ENCODE data around the gene EHD1.
A peak's percentile ranks its signal among the peaks of the same experiment; 100 is the strongest.

EHD1 gene

DNA sequence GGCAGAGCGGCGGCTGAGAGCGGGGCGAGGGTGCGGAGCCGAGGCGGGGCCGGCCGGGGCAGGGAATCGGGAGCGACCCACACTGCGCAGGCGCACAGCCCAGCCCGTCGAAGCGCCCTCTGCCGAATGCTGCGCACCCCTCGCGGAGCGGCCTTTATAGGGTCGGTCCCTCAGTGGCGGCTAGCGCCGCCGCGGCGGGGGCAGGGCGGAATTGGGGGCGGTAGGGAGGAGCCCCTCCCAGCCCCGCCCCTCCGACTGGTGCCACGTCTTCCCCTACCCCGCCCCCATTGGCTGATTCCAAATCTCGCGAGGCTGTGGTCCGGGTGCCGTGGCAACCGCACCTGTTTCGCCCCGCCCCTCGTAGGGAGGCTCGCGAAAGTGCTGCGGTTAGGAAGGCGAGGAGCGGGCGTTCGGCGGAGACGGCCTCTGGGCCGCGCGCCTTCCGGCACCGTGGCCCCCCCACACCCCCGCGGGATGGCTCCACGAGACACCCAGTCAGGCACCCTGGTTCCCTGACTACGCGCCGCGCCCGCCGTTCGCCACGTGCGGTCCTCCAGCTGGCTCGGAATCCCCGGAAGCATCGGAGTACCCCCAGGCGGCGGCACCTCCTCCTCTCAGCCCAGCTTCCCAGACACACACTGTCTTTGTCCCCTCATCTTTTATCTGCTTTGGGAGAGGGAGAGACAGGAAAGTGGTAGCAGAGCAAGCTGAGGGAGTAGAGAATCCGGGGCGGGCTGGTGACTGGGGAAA, at the start of gene EHD1:
Gene EHD1 (minus strand): TSS at position 128 of the 750 bp plus-strand sequence. CDS start 157 bp downstream, outside the sequence.
- DNase-seq (ENCODE audit: low read depth in 4 of 4, low spot score in 1 of 4): peak; percentile 98 to 99 (median 99)

DNA sequence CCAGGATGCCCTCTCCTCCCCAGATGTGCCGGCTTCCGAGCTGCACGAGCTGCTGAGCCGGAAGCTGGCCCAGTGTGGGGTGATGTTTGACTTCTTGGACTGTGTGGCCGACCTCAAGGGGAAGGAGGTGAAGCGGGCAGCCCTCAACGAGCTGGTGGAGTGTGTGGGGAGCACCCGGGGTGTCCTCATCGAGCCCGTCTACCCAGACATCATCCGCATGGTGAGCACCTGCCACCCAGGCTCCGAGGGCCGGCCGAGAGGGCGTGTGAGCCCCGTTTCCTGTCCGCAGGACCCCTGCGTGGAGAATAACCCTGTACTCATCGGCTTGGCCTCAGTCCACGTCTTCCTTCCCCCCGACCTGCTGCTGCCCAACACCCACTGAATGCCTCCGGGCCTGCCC, 48.3 kb upstream of the EHD1 start:
- DNase-seq (ENCODE audit: low read depth in 4 of 4, low spot score in 1 of 4): no peak

DNA sequence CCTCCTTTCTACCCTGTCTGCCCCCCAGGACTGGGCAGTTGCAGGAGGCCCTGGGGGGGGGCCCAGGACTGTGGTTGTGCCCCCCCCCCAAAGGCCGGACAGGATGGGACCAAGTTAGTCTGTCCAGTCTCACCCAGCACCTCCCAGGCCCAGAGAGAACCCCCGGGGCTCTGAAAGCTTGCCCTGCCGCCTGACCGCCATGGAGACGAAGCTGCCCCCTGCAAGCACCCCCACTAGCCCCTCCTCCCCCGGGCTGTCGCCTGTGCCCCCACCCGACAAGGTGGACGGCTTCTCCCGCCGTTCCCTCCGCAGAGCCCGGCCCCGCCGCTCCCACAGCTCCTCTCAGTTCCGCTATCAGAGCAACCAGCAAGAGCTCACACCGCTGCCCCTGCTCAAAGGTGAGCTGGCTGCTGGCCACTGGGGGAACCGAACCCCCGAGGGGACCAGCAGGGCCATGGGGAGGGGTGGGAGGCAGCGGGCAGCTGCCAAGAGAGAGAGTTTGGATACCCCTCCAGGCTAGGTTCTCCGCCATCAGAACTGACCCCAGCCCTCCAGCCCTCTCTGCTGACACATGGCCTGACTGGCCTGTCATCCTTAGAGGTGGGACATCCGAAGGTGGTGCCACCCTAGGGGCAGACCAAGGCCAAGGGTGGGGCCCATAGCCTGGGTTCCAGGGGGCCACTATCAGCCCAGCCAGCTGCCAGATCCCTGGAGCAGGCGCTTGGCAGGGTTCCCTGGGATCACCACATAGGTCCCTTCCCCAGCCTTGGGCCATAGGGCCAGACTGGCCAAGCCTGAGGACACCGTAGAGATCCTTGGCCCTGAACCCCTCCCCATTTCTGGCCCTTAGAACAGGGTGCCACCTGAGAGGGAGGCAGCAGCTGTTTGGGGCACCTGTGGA, 47.4 kb upstream of the EHD1 start:
- DNase-seq (ENCODE audit: low read depth in 4 of 4, low spot score in 1 of 4): no peak

DNA sequence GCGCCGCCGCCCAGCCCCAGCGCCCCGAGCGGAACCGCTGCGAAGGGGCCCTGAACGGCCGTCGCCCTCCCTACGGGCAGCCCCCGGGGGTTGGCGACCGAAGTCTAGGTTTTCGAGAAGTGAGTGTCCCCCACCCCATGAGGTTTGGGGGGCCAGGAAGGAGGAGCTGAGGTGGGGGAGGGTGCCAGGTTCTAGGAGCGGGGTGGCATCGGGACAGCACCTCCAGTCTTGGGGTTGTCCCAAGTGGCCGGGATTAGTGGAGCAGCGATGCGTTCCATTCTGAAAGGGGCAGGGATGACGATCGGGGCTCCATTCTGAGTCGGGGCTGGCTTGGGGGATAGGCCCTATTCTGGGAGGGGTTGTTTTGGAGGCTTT, 46.5 kb upstream of the EHD1 start:
- DNase-seq (ENCODE audit: low read depth in 4 of 4, low spot score in 1 of 4): no peak

DNA sequence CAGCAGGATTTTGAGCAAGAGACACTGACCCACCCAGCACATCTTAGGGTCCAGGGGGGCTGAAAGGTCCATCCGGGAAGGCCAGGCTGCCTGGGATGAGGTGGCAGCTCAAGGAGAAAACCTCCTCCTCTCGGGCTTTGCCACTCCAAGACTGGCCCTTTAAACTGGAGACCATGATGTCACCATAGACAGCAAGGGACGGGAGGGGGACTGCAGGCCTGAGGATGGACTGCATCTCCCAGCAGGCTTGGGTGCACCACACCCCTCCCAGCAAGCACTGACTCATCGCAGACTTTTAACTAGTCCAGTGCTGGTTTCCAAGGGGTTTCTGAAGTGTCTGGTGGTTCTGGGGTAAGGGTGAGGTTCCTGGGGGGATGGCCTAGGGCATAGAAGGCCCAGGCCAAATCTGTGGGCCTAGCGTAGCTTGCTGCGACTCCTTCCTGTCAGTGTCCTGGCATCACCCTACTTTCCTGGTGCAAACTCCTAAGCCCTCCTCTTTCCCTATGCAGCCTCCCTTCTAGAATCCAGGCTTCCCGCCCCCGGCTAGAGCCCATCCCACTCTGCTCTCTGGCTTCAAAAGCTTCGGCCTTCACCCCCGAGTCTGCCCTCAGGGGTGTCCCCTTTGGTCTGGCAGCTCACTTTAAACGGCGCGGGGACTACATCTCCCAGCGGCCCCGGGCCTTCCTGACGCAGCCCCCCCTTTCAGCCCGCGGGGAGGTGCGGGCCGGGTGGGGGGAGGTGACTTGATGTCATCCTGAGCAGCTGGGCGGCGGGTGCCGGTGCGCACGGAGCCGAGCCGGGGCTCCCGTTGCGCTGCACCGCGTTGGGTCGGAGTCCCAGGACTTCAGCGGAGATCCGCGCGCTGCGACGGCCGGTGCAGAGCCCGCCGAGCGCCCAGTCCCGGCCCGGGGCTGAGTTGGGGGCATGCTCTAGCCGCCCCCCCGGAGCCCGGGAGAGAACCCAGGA, 45.8 kb upstream of the EHD1 start, which contains the start of gene PPP2R5B:
Gene PPP2R5B (plus strand): TSS at position 746 of the 966 bp plus-strand sequence. CDS start 1,046 bp downstream, outside the sequence.
- peak; percentile 74 to 84 (median 80) for DNase-seq (ENCODE audit: low read depth in 4 of 4, low spot score in 1 of 4)

DNA sequence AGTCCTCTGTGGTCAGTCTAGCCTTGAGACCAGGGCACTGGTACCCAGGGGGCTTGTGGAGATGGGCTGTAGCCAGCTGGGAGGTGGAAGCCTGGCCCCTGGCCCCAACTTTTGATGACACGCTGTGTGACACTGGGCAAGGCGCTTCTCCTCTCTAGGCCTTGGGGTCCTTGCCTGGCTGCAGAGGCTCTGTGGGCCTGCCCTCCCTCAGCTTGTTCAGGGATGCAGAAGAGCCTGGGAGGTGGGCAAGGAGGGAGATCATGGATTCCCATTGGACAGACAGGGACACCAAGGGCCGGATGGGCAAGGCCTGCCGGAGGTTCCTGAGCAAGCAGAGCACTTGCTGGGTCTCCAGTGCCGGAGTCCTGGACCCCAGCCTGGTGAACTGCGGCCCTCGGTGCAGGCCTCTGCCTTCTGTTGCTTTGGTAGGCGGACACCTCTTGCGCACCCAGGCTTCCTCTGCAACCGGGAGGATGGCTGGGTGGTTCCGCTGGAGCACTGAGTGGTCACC, 44.8 kb upstream of the EHD1 start:
- DNase-seq (ENCODE audit: low read depth in 4 of 4, low spot score in 1 of 4): no peak

DNA sequence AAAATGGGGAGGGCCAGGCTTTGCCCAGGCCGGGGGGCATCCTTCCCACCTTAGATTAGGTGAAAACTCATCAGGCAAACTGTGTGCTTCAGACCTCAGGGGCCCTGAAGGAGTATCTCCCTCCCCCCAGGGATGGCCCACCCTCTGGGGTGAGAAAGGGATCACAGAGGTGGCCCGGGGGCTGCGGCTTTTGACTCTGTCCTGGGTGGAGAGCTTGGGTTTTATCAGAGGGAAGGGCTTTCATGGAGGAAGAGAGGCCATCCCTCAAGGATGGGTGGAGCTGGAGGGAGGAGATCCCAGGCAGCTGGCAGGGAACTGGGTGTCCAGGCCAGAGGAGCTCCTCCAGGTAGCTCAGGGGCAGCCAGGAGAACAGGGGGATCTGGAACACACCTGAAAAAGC, 43.0 kb upstream of the EHD1 start:
- no peak for DNase-seq (ENCODE audit: low read depth in 4 of 4, low spot score in 1 of 4)

DNA sequence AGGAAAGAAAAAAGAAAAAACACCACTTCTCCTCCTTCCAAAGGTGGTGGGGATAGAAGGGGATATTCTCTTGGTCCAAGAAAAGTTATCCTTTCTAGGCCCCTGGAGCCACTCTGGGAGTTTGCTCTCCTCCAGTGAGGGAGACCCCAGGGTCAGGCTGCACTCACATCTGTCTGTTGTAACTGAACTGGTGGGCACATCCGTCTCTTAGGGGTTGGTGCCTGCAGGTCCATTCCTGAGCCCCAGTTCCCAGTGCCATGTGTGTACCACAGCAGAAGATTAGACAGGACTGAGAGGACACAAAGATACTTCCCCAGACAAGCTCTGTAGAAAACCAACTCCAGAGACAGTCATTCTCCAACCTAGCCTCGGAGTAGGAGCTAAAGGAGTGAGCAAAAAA, 41.7 kb upstream of the EHD1 start:
- no peak for DNase-seq (ENCODE audit: low read depth in 4 of 4, low spot score in 1 of 4)

DNA sequence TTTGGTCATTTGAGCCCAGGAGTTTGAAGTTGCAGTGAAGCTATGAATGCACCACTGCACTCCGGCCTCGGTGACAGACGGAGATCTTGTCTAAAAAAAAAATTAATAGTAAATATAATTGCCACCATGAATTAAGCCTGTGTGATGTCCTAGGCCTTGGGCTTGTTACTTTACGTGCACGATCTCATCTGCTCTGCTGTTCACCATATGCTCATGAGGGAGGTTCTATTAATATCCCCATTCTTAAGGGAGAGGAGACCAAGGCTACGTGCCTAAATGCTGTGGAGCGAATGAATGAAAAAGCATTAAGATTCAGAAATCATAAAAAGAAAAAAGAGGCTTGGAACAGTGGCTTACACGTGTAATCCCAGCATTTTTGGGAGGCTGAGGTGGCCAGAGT, 41.2 kb upstream of the EHD1 start:
- no peak for DNase-seq (ENCODE audit: low read depth in 4 of 4, low spot score in 1 of 4)

DNA sequence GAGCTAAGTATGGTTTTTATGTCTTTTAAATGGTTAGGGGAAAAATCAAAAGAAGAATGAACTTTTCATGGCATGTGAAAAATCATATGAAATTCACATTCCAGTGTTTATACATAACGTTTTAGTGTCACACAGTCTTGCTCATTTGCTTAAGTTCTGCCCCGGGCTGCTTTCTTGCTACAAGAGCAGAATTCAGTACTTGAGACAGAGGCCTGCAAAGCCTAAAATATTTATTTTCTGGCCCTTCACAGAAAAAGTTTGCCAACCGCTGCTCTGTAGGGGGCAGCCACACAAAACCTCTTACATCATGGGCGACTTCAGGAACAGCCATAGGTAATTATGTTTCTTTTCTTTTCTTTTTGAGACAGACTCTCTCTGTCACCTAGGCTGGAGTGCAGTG, 39.6 kb upstream of the EHD1 start:
- DNase-seq (ENCODE audit: low read depth in 4 of 4, low spot score in 1 of 4): no peak

DNA sequence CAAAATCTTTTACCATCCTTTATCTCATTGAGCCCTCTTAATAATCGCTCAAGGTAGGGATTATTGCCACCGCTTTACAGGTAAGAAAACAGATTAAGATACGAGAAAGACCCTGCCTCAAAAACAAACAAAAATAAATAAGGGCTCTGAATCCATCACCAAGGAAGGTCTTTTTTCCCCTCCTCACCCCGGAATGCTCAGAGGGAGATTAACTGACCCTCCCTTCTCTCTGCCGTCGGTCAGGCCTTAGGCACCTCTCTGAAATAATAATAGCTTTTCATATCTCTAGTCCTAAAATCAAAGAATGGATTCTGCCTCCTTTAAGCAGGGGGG, 39.2 kb upstream of the EHD1 start:
- DNase-seq (ENCODE audit: low read depth in 4 of 4, low spot score in 1 of 4): no peak

DNA sequence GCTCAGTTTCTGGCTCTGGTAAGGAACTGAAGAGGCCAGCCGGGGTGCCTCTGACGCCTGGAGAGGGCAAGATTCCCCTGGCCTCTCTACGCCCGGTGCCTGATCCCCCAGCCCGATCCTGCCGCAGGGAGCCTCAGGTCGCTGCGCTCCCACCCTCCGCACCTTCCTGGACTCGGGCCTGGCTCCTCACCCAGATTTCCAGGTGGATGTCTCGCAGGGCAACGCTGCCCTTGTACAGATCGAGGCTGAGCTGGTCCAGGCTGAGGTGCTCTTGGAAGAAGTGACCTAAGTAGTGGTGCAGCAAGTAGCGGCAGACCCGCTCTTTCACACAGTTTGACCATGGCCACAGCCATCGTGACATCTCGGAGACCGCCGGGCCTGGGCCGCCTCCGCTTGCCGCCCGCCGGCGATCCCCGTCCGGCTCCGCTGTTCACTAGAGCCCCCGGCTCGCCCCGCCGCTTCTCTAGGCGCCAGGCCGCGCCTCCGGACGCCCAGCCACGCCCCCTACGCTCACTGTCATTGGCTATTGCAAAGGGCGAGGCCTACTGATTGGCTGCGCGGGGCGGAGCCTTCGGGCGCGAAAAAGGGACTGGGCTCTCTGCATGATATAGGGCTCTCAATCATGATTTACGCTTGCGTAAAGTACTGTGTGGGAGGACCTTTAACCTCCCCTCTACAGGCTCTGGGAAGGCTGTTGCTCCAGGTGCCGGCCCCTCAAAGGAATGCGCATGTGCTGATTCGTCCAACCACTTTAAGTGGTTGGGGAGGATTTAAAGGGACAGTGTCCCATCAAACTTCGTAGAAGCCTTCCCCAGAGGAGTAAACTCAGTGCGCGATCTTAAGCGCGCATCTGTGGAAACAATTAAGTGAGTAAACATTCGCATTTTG, 38.6 kb upstream of the EHD1 start, which contains the start of gene ATG2A:
Gene ATG2A (minus strand): TSS at position 435 of the 888 bp plus-strand sequence. CDS start 74 bp downstream, at position 361.
- peak; percentile 97 to 99 (median 98) for DNase-seq (ENCODE audit: low read depth in 4 of 4, low spot score in 1 of 4)

DNA sequence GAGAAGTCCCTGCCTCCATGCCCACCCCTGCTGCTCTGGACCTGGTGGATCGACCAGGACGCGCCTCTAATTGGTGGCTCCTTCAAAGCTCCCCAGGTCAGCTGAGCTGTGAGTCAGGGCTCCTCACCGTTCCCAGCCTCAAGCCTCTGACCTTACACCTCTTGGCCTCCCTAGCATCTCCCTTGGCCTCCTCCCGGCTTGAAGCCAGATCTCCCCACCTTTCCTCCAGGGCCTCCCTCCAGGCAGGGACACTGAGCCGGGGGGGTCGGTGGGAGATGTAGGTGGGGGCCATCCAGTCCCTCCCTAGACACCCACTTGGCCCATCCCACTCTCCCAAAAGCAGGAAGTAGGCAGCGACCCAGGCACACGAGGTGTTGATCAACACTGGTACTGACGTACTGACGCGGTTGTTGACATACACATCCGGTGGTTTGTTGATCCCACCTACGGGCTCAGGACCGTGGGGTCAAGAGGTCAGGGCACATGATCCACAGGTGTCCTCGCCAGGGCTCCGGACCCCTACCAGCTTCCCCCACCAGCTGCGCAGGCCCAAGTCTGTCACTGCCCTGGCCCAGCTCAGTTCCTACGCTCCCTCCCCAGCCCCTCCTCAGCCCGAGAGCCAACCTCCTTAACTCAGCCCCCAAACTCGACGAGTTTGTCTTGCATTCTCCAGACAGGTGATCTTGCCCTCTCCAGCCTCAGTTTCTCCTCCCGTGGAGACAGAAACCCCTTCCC, 37.8 kb upstream of the EHD1 start:
- DNase-seq (ENCODE audit: low read depth in 4 of 4, low spot score in 1 of 4): no peak

DNA sequence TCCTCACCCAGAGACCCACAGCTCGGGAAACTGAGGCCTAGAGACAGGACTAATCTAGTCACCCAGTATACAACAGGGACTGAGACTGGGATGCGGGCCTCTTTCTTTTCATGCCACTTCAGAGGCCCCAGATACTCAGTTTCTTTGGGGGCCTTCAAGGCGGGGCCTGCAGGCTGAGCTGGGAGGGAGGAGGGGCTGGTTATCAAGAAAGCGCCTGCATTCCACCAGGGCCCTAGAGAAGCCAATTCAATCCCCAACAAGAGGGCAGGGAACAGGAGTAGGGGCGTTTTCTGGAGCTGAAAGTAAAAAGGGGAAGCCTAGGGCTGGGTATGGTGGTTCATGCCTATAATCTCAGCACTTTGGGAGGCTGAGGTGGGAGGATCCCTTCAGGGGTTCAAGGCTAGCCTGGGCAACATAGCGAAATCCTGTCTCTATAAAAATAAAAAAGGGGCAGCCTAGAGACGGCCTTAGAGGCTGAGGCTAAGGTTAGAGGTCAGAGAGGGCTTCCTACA, 37.0 kb upstream of the EHD1 start:
- DNase-seq (ENCODE audit: low read depth in 4 of 4, low spot score in 1 of 4): no peak

DNA sequence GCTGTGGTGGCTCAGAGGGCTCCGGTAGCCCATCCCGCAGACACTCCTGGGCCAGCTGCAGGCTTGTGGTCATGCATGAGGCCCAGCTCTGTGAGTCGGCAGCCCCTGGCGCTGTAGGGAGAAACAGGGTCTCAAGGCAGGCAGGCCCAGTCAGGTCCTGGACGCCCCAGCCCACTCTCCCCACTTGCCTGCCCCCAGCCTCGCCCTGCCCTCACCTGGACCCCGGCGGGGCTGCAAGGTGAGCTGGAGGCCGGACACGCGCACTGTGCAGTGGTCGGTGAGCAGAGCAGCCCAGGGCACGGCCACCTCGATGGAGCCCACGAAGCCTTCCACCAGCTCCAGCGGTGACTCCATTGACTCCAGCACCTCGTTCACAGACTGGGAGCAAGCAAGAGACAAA, 35.7 kb upstream of the EHD1 start:
- no peak for DNase-seq (ENCODE audit: low read depth in 4 of 4, low spot score in 1 of 4)

DNA sequence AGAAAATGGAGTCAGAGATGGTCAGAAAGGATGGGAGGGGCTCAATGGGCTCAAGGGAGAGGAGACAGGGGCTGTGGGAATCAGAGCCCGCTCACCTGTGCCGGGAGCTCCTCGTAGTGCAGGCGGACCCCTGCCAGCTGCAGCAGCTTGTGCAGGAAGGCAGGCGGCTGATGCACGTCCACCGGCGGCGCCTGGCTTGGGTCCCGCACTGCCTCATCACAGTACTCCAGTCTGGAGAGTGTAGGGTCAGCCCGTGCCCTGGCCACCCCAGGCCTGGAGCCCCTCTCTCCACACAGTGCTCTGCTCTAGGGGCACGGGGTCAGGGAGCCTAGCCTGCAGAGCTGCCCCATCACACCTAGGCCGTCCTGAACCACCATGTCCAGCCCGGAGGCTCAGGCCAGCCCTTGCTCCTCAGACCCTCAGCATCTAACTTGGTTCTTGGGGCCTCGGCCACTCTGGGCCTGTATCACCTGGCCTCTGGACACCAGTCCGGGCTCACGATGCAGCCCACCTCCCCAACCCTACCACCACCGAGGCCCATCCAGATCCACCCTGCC, 34.8 kb upstream of the EHD1 start:
- DNase-seq (ENCODE audit: low read depth in 4 of 4, low spot score in 1 of 4): no peak

DNA sequence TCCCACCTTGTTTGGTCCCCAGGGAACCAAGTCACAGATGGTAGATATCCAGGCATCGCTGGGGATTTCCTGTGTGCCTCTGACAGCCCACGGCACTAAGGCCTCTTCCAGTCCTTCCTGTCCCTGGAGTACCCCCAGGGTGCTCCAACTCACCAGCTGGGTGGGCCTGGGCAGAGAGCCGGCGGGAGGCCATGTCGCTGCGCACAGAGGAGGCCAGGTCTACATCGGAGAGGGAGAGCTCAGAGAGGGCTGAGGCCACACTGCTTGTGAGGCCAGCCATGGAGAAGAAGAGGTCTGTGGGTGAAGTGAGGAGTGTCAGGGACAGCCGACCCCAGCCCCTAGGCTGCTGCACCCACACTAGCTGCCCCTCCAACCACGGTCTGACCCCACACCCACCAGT, 33.3 kb upstream of the EHD1 start:
- DNase-seq (ENCODE audit: low read depth in 4 of 4, low spot score in 1 of 4): no peak

DNA sequence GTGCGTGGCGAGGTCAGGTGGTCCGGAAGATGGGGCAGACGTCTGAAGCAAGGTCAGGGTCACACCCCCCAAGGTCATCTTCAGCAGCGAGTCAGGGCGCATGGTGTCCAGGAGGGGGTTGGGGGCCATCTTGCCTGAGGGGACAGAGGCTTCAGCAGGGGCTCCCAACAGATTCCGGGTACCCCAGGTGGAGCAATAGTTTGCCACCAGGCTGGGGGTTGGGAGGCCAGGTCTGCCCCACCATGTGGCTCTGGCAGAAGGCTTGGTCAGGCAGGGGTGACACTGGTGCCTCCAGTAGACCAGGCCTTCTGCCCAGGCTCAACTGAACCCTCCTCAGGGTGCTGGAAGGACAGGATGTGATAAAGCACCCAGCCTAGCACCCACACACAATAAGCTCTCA, 32.7 kb upstream of the EHD1 start:
- no peak for DNase-seq (ENCODE audit: low read depth in 4 of 4, low spot score in 1 of 4)
